ENCODE measurements around the gene LNP1. TPM values are rescaled to one million over a fixed set of nuclear protein-coding genes. Genes with fewer than 3 reads are reported as not detected.

The LNP1 gene
- total RNA-seq, 1 donor from 2014 or later, result 2.7 TPM

GRCh38 chr3:100359035-100359434 is 42.3 kb upstream of the LNP1 start:
- Mint-ChIP-seq H3K27ac (peak overlapping the region; percentile 63), H3K9me3 (ENCODE audit: low read depth) (peaks cover 3% of the 10 kb centered on the region), H3K36me3 (ENCODE audit: insufficient read depth) (peaks cover 16% of the 10 kb centered on the region), H3K4me1 (ENCODE audit: low read depth) (peaks cover 3% of the 10 kb centered on the region), H3K4me3 (ENCODE audit: low read depth) (no peak overlapping the region), H3K27me3 (no peaks in the 10 kb centered on the region)
- no peak for DNase-seq (ENCODE audit: low spot score, unreplicated experiment)
- no peak for TF ChIP-seq CTCF (IDR thresholded peaks at IDR 0.05; ENCODE audit: unreplicated experiment)

GRCh38 chr3:100360757-100361496 is 40.4 kb upstream of the LNP1 start:
- H3K4me3 Mint-ChIP-seq (ENCODE audit: low read depth), result no peak overlapping the region

GRCh38 chr3:100361897-100362296 is 39.4 kb upstream of the LNP1 start:
- no peak overlapping the region for H3K27ac Mint-ChIP-seq
- H3K27me3 Mint-ChIP-seq, result no peaks in the 10 kb centered on the region
- no peak overlapping the region for H3K4me3 Mint-ChIP-seq (ENCODE audit: low read depth)
- peaks cover 3% of the 10 kb centered on the region for H3K9me3 Mint-ChIP-seq (ENCODE audit: low read depth)
- peaks cover 3% of the 10 kb centered on the region for H3K4me1 Mint-ChIP-seq (ENCODE audit: low read depth)
- peaks cover 13% of the 10 kb centered on the region for H3K36me3 Mint-ChIP-seq (ENCODE audit: insufficient read depth)
- no peak for DNase-seq (ENCODE audit: low spot score, unreplicated experiment)
- no peak for TF ChIP-seq CTCF (IDR thresholded peaks at IDR 0.05; ENCODE audit: unreplicated experiment)

More at GRCh38 chr3:100360757-100361496, 40.4 kb upstream of the LNP1 start:
- DNase-seq (ENCODE audit: low spot score, unreplicated experiment), result no peak
- Mint-ChIP-seq H3K36me3 (ENCODE audit: insufficient read depth) (peaks cover 13% of the 10 kb centered on the region), H3K27ac (peak overlapping the region; percentile 68), H3K4me1 (ENCODE audit: low read depth) (peaks cover 3% of the 10 kb centered on the region), H3K27me3 (no peaks in the 10 kb centered on the region), H3K9me3 (ENCODE audit: low read depth) (peaks cover 3% of the 10 kb centered on the region)
- no peak for TF ChIP-seq CTCF (IDR thresholded peaks at IDR 0.05; ENCODE audit: unreplicated experiment)

GRCh38 chr3:100364421-100364820 is 36.9 kb upstream of the LNP1 start:
- TF ChIP-seq CTCF (IDR thresholded peaks at IDR 0.05; ENCODE audit: unreplicated experiment), result no peak
- DNase-seq (ENCODE audit: low spot score, unreplicated experiment), result no peak
- Mint-ChIP-seq H3K4me3 (ENCODE audit: low read depth) (no peak overlapping the region), H3K9me3 (ENCODE audit: low read depth) (peaks cover 3% of the 10 kb centered on the region), H3K4me1 (ENCODE audit: low read depth) (peaks cover 3% of the 10 kb centered on the region), H3K27ac (peak overlapping the region; percentile 71), H3K36me3 (ENCODE audit: insufficient read depth) (peaks cover 10% of the 10 kb centered on the region), H3K27me3 (no peaks in the 10 kb centered on the region)

- Mint-ChIP-seq H3K4me1 (ENCODE audit: low read depth) (no peaks in the 10 kb centered on the region), H3K4me3 (ENCODE audit: low read depth) (no peak overlapping the region), H3K27me3 (no peaks in the 10 kb centered on the region), H3K9me3 (ENCODE audit: low read depth) (peaks cover 3% of the 10 kb centered on the region), H3K36me3 (ENCODE audit: insufficient read depth) (peaks cover 10% of the 10 kb centered on the region), H3K27ac (no peak overlapping the region)
- no peak for TF ChIP-seq CTCF (IDR thresholded peaks at IDR 0.05; ENCODE audit: unreplicated experiment)
- DNase-seq (ENCODE audit: low spot score, unreplicated experiment), result no peak
These were observed 34.9 kb upstream of the LNP1 start for GRCh38 chr3:100366424-100366823.
